H1 (cell line): ENCODE data around the gene ACTR1A.
"Not testable (repeated sequence)": the region's sequence is repeated elsewhere in the genome, so short reads cannot be mapped to it uniquely, and the experiment has no call there.

Source experiments
- EP300 ChIP-seq, 2 experiments: IDR thresholded peaks; 1 replicate in 1 of 2; 2 replicates in 1 of 2; pipeline ENCODE4 v1.6.1; 2011 to 2012; ENCODE audit warnings: low read depth in 2 of 2, low read length in 2 of 2, mild to moderate bottlenecking in 2 of 2, borderline replicate concordance in 1 of 2, inconsistent platforms in 1 of 2, moderate library complexity in 1 of 2
- TF ChIP-seq, protein P1 (sequence below), 3 experiments: IDR thresholded peaks; 1 replicate in 2 of 3; 2 replicates in 1 of 3; pipeline versions ENCODE4 v1.5.1 to v1.6.1; 2011; ENCODE audit warnings: low read length in 3 of 3, mild to moderate bottlenecking in 3 of 3, inconsistent platforms in 2 of 3, low read depth in 1 of 3, moderate library complexity in 1 of 3; ENCODE audit not compliant: insufficient read depth in 1 of 3; ENCODE audit errors: control extremely low read depth in 1 of 3

DNA sequence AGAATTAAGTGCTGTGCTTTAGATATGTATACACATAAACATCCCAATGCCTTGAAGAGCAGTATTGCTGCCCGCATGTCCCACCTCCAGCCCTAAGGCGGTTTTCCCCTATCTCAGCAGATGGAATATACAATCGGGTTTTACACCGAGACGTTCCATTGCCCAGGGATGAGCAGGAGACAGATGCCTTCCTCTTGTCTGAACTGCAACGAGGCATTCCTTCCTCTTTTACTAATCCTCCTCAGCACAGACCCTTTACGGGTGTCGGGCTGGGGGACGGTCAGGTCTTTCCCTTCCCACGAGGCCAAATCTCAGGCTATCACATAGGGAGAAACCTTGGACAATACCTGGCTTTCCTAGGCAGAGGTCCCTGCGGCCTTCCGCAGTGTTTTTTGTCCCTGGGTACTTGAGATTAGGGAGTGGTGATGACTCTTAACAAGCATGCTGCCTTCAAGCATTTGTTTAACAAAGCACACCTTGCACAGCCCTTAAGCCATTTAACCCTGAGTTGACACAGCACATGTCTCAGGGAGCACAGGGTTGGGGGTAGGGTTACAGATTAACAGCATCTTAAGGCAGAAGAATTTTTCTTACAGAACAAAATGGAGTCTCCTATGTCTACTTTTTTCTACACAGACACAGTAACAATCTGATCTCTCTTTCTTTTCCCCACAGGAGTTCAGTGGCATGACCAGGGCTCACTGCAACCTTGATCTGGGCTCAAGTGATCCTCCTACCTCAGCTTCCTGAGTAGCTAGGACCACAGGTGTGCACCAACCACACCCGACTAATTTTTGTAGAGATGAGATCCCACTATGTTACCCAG, 47.6 kb downstream of the ACTR1A start:
- TF ChIP-seq, protein P1, sequence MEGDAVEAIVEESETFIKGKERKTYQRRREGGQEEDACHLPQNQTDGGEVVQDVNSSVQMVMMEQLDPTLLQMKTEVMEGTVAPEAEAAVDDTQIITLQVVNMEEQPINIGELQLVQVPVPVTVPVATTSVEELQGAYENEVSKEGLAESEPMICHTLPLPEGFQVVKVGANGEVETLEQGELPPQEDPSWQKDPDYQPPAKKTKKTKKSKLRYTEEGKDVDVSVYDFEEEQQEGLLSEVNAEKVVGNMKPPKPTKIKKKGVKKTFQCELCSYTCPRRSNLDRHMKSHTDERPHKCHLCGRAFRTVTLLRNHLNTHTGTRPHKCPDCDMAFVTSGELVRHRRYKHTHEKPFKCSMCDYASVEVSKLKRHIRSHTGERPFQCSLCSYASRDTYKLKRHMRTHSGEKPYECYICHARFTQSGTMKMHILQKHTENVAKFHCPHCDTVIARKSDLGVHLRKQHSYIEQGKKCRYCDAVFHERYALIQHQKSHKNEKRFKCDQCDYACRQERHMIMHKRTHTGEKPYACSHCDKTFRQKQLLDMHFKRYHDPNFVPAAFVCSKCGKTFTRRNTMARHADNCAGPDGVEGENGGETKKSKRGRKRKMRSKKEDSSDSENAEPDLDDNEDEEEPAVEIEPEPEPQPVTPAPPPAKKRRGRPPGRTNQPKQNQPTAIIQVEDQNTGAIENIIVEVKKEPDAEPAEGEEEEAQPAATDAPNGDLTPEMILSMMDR (IDR thresholded peaks at IDR 0.05; ENCODE audit: control extremely low read depth in 1 of 3, insufficient read depth in 1 of 3, low read depth in 1 of 3, low read length in 3 of 3), result not testable (repeated sequence)
- not testable (repeated sequence) for TF ChIP-seq EP300 (IDR thresholded peaks at IDR 0.05; ENCODE audit: borderline replicate concordance in 1 of 2, low read depth in 2 of 2, low read length in 2 of 2)
